ENCODE measurements around the gene HIBCH. TPM values are rescaled to one million over a fixed set of nuclear protein-coding genes. Genes with fewer than 3 reads are reported as not detected.
"Not testable (repeated sequence)": the region's sequence is repeated elsewhere in the genome, so short reads cannot be mapped to it uniquely, and the experiment has no call there.

Gene HIBCH
- total and polyA plus RNA-seq, 4 donors, result 20.2 to 65.2 (median 32.8) TPM

DNA sequence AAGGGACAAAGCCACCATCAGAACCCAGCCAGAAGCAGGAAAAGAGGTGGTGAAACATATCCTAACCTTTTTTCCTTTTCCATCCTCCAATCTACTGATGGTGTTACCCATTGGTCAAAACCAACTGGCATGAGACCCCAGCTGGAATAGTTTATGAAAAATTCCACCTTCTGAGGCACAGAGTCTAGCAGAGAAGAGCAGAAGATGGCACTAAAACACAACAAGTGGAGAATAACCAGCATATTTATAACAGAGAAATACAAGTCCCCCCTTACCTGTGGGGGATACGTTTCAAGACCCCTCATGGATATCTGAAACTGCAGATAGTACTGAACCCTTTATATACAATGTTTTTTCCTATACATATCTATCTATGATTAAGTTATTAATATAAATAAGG, 18.8 kb upstream of the HIBCH start:
- H3K27me3 ChIP-seq (ENCODE audit: control insufficient read depth in 4 of 4, insufficient read depth in 4 of 4, low read length in 3 of 4), result no peaks in the 10 kb centered on the region
- no peak overlapping the region for H3K27ac ChIP-seq (ENCODE audit: low read depth in 1 of 2, low read length in 2 of 2)
- H3K9ac ChIP-seq (ENCODE audit: low read depth in 1 of 2, low read length in 2 of 2), result no peak overlapping the region
- H3K4me3 ChIP-seq (ENCODE audit: low read depth in 1 of 3, low read length in 3 of 3), result no peak overlapping the region
- TF ChIP-seq, protein P1, sequence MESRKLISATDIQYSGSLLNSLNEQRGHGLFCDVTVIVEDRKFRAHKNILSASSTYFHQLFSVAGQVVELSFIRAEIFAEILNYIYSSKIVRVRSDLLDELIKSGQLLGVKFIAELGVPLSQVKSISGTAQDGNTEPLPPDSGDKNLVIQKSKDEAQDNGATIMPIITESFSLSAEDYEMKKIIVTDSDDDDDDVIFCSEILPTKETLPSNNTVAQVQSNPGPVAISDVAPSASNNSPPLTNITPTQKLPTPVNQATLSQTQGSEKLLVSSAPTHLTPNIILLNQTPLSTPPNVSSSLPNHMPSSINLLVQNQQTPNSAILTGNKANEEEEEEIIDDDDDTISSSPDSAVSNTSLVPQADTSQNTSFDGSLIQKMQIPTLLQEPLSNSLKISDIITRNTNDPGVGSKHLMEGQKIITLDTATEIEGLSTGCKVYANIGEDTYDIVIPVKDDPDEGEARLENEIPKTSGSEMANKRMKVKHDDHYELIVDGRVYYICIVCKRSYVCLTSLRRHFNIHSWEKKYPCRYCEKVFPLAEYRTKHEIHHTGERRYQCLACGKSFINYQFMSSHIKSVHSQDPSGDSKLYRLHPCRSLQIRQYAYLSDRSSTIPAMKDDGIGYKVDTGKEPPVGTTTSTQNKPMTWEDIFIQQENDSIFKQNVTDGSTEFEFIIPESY (IDR thresholded peaks at IDR 0.05), result no peak
- peak in 1 of 2 donors; percentile 21 for TF ChIP-seq RAD21 (IDR thresholded peaks at IDR 0.05)
- DNase-seq (ENCODE audit: low spot score), result no peak
- WGBS, result 82% methylated on average over 1 of the region's 1 CpG
- no peaks in the 10 kb centered on the region for H3K9me3 ChIP-seq (ENCODE audit: control insufficient read depth in 4 of 4, low read length in 3 of 4)
- H3K36me3 ChIP-seq (ENCODE audit: control insufficient read depth in 4 of 4, insufficient read depth in 3 of 4, low read depth in 1 of 4, low read length in 3 of 4), result no peaks in the 10 kb centered on the region
- H3K4me1 ChIP-seq (ENCODE audit: control insufficient read depth in 4 of 4, insufficient read depth in 4 of 4, low read length in 3 of 4), result peaks cover 5 to 15% (median 11%) of the 10 kb centered on the region in 4 donors

DNA sequence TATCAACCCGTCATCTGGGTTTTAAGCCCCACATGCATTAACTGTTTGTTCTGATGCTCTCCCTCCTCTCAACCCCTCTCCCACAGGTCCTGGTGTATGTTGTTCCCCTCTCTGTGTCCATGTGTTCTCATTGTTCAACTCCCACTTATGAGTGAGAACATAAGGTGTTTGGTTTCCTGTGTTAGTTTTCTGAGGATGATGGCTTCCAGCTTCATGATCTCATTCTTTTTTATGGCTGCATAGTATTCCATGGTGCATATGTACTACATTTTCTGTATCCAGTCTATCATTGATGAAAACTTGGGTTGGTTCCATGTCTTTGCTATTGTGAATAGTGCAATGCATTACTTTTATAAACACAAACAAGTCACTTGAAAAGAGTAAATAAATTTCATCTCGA, 16.8 kb upstream of the HIBCH start:
- H3K4me3 ChIP-seq (ENCODE audit: low read depth in 1 of 3, low read length in 3 of 3), result no peak overlapping the region
- no peaks in the 10 kb centered on the region for H3K36me3 ChIP-seq (ENCODE audit: control insufficient read depth in 4 of 4, insufficient read depth in 3 of 4, low read depth in 1 of 4, low read length in 3 of 4)
- TF ChIP-seq HNF4G (IDR thresholded peaks at IDR 0.05) (no peak), GABPA (IDR thresholded peaks at IDR 0.05 in 1 of 2, conservative IDR thresholded peaks at IDR 0.05 in 1 of 2) (no peak), JUND (IDR thresholded peaks at IDR 0.05) (no peak), HNF4A (conservative IDR thresholded peaks at IDR 0.05) (no peak), SP1 (IDR thresholded peaks at IDR 0.05) (no peak), TAF1 (conservative IDR thresholded peaks at IDR 0.05) (no peak), EGR1 (IDR thresholded peaks at IDR 0.05; ENCODE audit: low read depth in 2 of 2) (no peak), RAD21 (IDR thresholded peaks at IDR 0.05) (no peak), RXRA (IDR thresholded peaks at IDR 0.05) (no peak), YY1 (IDR thresholded peaks at IDR 0.05) (no peak), NR2F2 (IDR thresholded peaks at IDR 0.05) (no peak), FOXA1 (IDR thresholded peaks at IDR 0.05) (no peak), FOXA2 (IDR thresholded peaks at IDR 0.05) (no peak)
- TF ChIP-seq, protein P2, sequence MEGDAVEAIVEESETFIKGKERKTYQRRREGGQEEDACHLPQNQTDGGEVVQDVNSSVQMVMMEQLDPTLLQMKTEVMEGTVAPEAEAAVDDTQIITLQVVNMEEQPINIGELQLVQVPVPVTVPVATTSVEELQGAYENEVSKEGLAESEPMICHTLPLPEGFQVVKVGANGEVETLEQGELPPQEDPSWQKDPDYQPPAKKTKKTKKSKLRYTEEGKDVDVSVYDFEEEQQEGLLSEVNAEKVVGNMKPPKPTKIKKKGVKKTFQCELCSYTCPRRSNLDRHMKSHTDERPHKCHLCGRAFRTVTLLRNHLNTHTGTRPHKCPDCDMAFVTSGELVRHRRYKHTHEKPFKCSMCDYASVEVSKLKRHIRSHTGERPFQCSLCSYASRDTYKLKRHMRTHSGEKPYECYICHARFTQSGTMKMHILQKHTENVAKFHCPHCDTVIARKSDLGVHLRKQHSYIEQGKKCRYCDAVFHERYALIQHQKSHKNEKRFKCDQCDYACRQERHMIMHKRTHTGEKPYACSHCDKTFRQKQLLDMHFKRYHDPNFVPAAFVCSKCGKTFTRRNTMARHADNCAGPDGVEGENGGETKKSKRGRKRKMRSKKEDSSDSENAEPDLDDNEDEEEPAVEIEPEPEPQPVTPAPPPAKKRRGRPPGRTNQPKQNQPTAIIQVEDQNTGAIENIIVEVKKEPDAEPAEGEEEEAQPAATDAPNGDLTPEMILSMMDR (IDR thresholded peaks at IDR 0.05; ENCODE audit: low read depth, low read length, missing input control), result no peak
- TF ChIP-seq, protein P3, sequence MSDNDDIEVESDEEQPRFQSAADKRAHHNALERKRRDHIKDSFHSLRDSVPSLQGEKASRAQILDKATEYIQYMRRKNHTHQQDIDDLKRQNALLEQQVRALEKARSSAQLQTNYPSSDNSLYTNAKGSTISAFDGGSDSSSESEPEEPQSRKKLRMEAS (IDR thresholded peaks at IDR 0.05), result no peak
- TF ChIP-seq, protein P4, sequence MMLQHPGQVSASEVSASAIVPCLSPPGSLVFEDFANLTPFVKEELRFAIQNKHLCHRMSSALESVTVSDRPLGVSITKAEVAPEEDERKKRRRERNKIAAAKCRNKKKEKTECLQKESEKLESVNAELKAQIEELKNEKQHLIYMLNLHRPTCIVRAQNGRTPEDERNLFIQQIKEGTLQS (IDR thresholded peaks at IDR 0.05), result no peak
- TF ChIP-seq, protein P5, sequence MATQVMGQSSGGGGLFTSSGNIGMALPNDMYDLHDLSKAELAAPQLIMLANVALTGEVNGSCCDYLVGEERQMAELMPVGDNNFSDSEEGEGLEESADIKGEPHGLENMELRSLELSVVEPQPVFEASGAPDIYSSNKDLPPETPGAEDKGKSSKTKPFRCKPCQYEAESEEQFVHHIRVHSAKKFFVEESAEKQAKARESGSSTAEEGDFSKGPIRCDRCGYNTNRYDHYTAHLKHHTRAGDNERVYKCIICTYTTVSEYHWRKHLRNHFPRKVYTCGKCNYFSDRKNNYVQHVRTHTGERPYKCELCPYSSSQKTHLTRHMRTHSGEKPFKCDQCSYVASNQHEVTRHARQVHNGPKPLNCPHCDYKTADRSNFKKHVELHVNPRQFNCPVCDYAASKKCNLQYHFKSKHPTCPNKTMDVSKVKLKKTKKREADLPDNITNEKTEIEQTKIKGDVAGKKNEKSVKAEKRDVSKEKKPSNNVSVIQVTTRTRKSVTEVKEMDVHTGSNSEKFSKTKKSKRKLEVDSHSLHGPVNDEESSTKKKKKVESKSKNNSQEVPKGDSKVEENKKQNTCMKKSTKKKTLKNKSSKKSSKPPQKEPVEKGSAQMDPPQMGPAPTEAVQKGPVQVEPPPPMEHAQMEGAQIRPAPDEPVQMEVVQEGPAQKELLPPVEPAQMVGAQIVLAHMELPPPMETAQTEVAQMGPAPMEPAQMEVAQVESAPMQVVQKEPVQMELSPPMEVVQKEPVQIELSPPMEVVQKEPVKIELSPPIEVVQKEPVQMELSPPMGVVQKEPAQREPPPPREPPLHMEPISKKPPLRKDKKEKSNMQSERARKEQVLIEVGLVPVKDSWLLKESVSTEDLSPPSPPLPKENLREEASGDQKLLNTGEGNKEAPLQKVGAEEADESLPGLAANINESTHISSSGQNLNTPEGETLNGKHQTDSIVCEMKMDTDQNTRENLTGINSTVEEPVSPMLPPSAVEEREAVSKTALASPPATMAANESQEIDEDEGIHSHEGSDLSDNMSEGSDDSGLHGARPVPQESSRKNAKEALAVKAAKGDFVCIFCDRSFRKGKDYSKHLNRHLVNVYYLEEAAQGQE (IDR thresholded peaks at IDR 0.05), result no peak
- TF ChIP-seq, protein P1 (IDR thresholded peaks at IDR 0.05), result no peak
- H3K27me3 ChIP-seq (ENCODE audit: control insufficient read depth in 4 of 4, insufficient read depth in 4 of 4, low read length in 3 of 4), result no peaks in the 10 kb centered on the region
- no peak overlapping the region for H3K9ac ChIP-seq (ENCODE audit: low read depth in 1 of 2, low read length in 2 of 2)
- H3K4me1 ChIP-seq (ENCODE audit: control insufficient read depth in 4 of 4, insufficient read depth in 4 of 4, low read length in 3 of 4), result peaks cover 3 to 20% (median 12%) of the 10 kb centered on the region in 4 donors
- H3K9me3 ChIP-seq (ENCODE audit: control insufficient read depth in 4 of 4, low read length in 3 of 4), result no peaks in the 10 kb centered on the region
- 98% methylated on average over 2 of the region's 2 CpGs for WGBS
- no peak for DNase-seq (ENCODE audit: low spot score)
- no peak overlapping the region for H3K27ac ChIP-seq (ENCODE audit: low read depth in 1 of 2, low read length in 2 of 2)

DNA sequence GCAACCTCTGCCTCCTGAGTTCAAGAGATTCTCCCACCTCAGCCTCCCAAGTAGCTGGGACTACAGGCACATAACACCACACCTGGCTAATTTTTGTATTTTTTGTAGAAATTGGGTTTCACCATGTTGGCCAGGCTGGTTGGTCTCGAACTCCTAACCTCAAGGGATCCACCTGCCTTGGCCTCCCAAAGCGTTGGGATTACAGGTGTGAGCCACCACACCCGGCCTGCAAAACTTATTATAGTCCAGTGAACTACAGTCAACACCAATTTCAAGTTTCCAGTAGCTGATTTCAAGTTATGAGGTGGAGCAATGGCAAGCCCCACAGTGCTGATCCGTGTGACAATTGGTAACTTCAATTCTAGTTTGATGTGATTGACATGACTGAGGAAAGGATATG, 16.0 kb upstream of the HIBCH start:
- H3K9me3 ChIP-seq (ENCODE audit: control insufficient read depth in 4 of 4, low read length in 3 of 4); H3K9ac ChIP-seq (ENCODE audit: low read depth in 1 of 2, low read length in 2 of 2); DNase-seq (ENCODE audit: low spot score); H3K36me3 ChIP-seq (ENCODE audit: control insufficient read depth in 4 of 4, insufficient read depth in 3 of 4, low read depth in 1 of 4, low read length in 3 of 4); H3K27me3 ChIP-seq (ENCODE audit: control insufficient read depth in 4 of 4, insufficient read depth in 4 of 4, low read length in 3 of 4): not testable (repeated sequence)
- H3K4me1 ChIP-seq (ENCODE audit: control insufficient read depth in 4 of 4, insufficient read depth in 4 of 4, low read length in 3 of 4), result peaks cover 3 to 20% (median 12%) of the 10 kb centered on the region in 4 donors
- H3K27ac ChIP-seq (ENCODE audit: low read depth in 1 of 2, low read length in 2 of 2), result peak overlapping the region; percentile 63 to 79
- WGBS, result 81% methylated on average over 4 of the region's 4 CpGs
- peak overlapping the region; percentile 46 to 81 (median 59) for H3K4me3 ChIP-seq (ENCODE audit: low read depth in 1 of 3, low read length in 3 of 3)

Data from liver (tissue), 9 donors.